ENCODE data around the gene SHANK1.
"Not testable (repeated sequence)": the region's sequence is repeated elsewhere in the genome, so short reads cannot be mapped to it uniquely, and the experiment has no call there.

The SHANK1 gene

DNA sequence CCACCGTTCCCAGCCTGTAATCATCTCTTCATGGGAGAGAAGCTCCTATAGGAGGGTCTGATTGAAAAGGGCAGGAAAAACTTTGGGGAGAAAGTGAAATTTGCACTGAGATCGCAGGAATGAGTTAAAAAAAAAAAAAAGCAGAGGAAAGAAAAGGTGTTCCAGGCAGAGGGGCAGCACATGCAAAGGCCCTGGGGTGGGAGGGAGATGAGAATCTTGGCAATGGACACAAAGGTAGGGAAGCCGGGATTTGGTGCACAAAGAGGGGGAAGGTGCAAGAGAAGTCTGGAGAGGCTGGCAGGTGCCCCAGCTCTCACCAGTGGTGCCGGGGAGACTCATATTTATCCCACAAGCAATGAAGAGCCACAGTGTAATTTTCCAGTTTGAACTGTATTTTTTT, 34.3 kb upstream of the SHANK1 start:
- in situ Hi-C loops (cut with MboI; ENCODE audit: low sequenced_read_pairs, unreplicated experiment): no loop called here
- TF ChIP-seq, protein P1, sequence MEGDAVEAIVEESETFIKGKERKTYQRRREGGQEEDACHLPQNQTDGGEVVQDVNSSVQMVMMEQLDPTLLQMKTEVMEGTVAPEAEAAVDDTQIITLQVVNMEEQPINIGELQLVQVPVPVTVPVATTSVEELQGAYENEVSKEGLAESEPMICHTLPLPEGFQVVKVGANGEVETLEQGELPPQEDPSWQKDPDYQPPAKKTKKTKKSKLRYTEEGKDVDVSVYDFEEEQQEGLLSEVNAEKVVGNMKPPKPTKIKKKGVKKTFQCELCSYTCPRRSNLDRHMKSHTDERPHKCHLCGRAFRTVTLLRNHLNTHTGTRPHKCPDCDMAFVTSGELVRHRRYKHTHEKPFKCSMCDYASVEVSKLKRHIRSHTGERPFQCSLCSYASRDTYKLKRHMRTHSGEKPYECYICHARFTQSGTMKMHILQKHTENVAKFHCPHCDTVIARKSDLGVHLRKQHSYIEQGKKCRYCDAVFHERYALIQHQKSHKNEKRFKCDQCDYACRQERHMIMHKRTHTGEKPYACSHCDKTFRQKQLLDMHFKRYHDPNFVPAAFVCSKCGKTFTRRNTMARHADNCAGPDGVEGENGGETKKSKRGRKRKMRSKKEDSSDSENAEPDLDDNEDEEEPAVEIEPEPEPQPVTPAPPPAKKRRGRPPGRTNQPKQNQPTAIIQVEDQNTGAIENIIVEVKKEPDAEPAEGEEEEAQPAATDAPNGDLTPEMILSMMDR (IDR thresholded peaks at IDR 0.05; ENCODE audit: borderline replicate concordance, control extremely low read depth, extremely low read depth, insufficient read depth, missing control alignments): no peak
- no peak for DNase-seq (ENCODE audit: low spot score)

DNA sequence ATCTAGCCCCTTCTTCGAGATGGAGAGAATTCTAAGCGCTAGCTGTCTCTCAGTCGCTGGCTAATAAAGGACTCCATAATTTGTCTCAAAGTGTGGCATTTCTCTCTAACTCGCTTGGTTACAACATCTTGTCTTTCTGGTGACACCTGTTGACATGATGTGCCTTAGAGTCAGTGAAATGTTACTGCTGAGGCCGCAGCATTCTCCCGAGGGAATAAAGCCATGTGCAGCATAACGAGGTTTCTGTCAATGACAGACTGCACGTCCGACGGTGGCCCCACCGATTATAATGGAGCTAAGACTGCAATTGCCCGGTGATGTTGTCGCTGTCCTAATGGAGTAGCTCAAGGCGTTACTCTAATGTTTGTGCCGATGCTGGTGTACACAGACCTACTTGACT, 30.4 kb upstream of the SHANK1 start:
- DNase-seq (ENCODE audit: low spot score): no peak
- TF ChIP-seq, protein P1 (IDR thresholded peaks at IDR 0.05; ENCODE audit: borderline replicate concordance, control extremely low read depth, extremely low read depth, insufficient read depth, missing control alignments): no peak
- in situ Hi-C loops (cut with MboI; ENCODE audit: low sequenced_read_pairs, unreplicated experiment): no loop called here

DNA sequence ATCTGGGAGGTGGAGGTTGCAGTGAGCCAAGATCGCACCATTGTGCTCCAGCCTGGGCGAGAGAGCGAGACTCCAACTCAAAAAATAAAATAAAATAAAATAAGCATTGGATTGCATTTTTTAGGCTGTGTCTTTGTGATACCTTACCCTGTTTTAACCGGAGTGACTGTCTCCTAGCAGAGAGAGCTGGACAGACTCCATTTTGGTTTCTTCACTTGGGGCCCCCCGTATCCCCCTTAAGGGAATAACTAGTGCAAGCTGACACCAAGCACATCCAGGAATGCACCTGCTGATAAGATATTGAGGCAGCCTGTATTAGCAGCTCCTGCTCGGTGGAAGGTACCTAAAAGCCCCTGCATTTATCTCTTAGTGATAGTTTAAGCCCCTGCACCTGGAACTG, 29.9 kb upstream of the SHANK1 start:
- TF ChIP-seq, protein P1 (IDR thresholded peaks at IDR 0.05; ENCODE audit: borderline replicate concordance, control extremely low read depth, extremely low read depth, insufficient read depth, missing control alignments): no peak
- no peak for DNase-seq (ENCODE audit: low spot score)
- in situ Hi-C loops (cut with MboI; ENCODE audit: low sequenced_read_pairs, unreplicated experiment): no loop called here

DNA sequence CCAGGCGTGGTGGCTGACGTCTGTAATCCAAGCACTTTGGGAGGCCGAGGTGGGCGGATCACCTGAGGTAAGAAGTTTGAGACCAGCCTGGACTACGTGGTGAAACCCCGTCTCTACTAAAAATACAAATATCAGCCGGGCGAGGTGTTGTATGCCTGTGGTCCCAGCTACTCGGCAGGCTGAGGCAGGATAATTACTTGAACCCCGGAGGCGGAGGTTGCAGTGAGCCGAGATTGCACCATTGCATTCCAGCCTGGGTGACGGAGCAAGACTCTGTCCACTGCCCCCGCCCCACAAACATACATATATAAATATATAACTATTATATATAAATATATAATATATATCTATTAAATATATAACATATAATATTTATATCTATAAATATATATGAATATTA, 27.5 kb upstream of the SHANK1 start:
- in situ Hi-C loops (cut with MboI; ENCODE audit: low sequenced_read_pairs, unreplicated experiment); DNase-seq (ENCODE audit: low spot score): not testable (repeated sequence)

DNA sequence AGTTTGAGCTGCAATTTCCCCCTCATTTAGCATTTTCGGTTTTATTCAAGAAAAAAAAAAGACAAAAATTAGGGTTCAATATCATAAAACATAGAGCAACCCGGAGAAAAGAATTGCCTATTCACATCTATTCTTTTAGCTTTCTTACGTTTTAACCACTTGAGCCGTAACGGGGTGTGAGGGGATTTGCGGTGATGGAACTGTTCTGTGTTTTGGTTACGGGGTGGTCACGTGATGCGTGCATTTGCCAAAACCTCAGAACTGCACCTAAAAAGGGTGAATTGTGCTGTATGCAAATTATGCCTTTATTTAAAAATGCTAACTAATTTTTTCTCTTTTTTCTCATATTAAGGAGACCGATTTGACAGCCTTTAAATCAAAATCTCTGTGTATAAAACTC, 25.6 kb upstream of the SHANK1 start:
- TF ChIP-seq, protein P1 (IDR thresholded peaks at IDR 0.05; ENCODE audit: borderline replicate concordance, control extremely low read depth, extremely low read depth, insufficient read depth, missing control alignments): no peak
- in situ Hi-C loops (cut with MboI; ENCODE audit: low sequenced_read_pairs, unreplicated experiment): no loop called here
- DNase-seq (ENCODE audit: low spot score): no peak

DNA sequence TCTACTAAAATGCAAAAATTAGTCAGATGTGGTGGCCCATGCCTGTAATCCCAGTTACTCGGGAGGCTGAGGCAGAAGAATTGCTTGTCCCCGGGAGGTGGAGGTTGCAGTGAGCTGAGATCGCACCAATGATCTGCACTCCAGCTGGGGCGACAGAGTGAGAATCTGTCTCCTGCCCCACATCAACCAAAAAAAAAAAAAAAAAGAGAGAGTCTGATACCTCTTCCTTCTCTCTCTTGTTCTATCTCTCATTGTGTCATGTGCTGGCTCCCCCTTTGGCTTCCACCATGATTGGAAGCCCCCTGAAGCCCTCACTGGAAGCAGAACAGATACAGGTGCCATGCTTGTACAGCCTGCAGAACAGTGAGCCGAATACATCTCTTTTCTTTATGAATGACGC, 23.9 kb upstream of the SHANK1 start:
- no peak for DNase-seq (ENCODE audit: low spot score)
- TF ChIP-seq, protein P1 (IDR thresholded peaks at IDR 0.05; ENCODE audit: borderline replicate concordance, control extremely low read depth, extremely low read depth, insufficient read depth, missing control alignments): no peak
- in situ Hi-C loops (cut with MboI; ENCODE audit: low sequenced_read_pairs, unreplicated experiment): no loop called here

DNA sequence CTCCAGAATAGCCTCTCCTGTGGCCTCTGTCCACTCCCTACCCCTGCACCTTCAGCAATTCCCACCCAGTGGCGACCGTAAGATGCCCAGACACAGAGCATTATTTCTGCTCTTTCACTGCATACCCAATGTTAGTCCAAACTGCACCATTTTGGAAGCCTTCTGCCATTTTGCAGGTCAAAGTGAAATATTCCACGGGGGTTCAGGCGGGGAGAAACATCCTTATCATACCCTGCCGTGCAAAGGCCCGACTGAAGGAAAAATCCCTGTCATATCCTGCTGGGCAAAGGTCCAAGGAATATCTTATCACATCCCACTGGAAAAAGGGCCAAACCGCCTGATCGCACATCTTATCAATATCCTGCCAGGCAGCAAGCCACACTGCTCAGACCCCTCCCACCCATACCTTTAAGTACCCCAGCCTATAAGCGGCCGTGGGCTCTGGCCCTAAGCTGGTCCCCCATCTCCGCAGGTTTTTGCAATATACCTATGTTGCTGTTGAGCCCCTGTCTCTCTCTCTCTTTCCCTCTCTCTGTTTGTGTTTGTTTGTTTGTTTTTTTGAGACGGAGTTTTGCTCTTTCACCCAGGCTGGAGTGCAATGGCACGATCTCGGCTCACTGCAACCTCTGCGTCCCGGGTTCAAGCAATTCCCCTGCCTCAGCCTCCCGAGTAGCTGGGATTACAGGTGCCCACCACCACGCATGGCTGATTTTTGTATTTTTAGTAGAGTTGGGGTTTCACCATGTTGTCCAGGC, 21.8 kb upstream of the SHANK1 start:
- in situ Hi-C loops (cut with MboI; ENCODE audit: low sequenced_read_pairs, unreplicated experiment): no loop called here
- DNase-seq (ENCODE audit: low spot score): no peak
- TF ChIP-seq, protein P1 (IDR thresholded peaks at IDR 0.05; ENCODE audit: borderline replicate concordance, control extremely low read depth, extremely low read depth, insufficient read depth, missing control alignments): no peak

Data from GM13976 (cell line).